Keratinocyte (primary cell): ENCODE measurements around the gene SLC6A5. TPM values are rescaled to one million over a fixed set of nuclear protein-coding genes. Genes with fewer than 3 reads are reported as not detected.
"Not testable (repeated sequence)": the region's sequence is repeated elsewhere in the genome, so short reads cannot be mapped to it uniquely, and the experiment has no call there.

Experiments used
- DNase-seq: peaks from one replicate; pipeline ENCODE4 v3.0.0-alpha.2; 2011; ENCODE audit warnings: low read depth, missing footprints, low spot score
- FAIRE-seq: peaks from 2 replicates; lab custom pipeline; 2011; peaks lifted over from hg19 to GRCh38; lab: Jason Lieb, UNC
- H2AFZ ChIP-seq: 2 replicates; pipeline ENCODE4 v1.6.0; 2012; ENCODE audit warnings: low read length, control low read depth, inconsistent platforms; ENCODE audit not compliant: control insufficient read depth
- H3K27ac ChIP-seq: 2 replicates; pipeline ENCODE4 v1.5.1; 2011; ENCODE audit warnings: low read length; ENCODE audit not compliant: control insufficient read depth, insufficient read depth
- H3K27me3 ChIP-seq: 3 replicates; pipeline ENCODE4 v1.6.0; 2011; ENCODE audit warnings: low read length; ENCODE audit not compliant: control insufficient read depth, insufficient read depth; ENCODE audit errors: extremely low read depth
- H3K36me3 ChIP-seq, 2 experiments: 2 replicates in 1 of 2; 3 replicates in 1 of 2; pipeline ENCODE4 v1.5.1; 2011; ENCODE audit warnings: low read length in 2 of 2, mild to moderate bottlenecking in 1 of 2; ENCODE audit not compliant: control insufficient read depth in 2 of 2, insufficient read depth in 2 of 2; ENCODE audit errors: extremely low read depth in 1 of 2
- H3K4me1 ChIP-seq: 3 replicates; pipeline ENCODE4 v1.5.1; 2011; ENCODE audit warnings: low read length; ENCODE audit not compliant: control insufficient read depth, insufficient read depth; ENCODE audit errors: extremely low read depth
- H3K4me2 ChIP-seq: 3 replicates; pipeline ENCODE4 v1.6.0; 2011; ENCODE audit warnings: low read depth, low read length; ENCODE audit not compliant: control insufficient read depth, insufficient read depth; ENCODE audit errors: extremely low read depth
- H3K4me3 ChIP-seq, 3 experiments: fragments of 200-600 bp in 1 of 3; sonication (generic) in 1 of 3; 2 replicates in 2 of 3; 3 replicates in 1 of 3; pipeline ENCODE4 v1.5.1; 2011 to 2016; ENCODE audit warnings: low read length in 3 of 3, mild to moderate bottlenecking in 3 of 3, control low read depth in 2 of 3, inconsistent platforms in 1 of 3, low read depth in 1 of 3, mixed read lengths in 1 of 3, mixed run types in 1 of 3, moderate library complexity in 1 of 3; ENCODE audit not compliant: control insufficient read depth in 2 of 3, insufficient read depth in 2 of 3; ENCODE audit errors: extremely low read depth in 1 of 3
- H3K79me2 ChIP-seq: 2 replicates; pipeline ENCODE4 v1.6.0; 2012; ENCODE audit warnings: low read length; ENCODE audit not compliant: control insufficient read depth, insufficient read depth
- H3K9ac ChIP-seq: 3 replicates; pipeline ENCODE4 v1.6.0; 2011; ENCODE audit warnings: low read length; ENCODE audit not compliant: control insufficient read depth, insufficient read depth; ENCODE audit errors: extremely low read depth
- H3K9me1 ChIP-seq: 3 replicates; pipeline ENCODE4 v1.6.0; 2011; ENCODE audit warnings: low read length; ENCODE audit not compliant: control insufficient read depth, insufficient read depth; ENCODE audit errors: extremely low read depth
- H3K9me3 ChIP-seq: 2 replicates; pipeline ENCODE4 v1.5.1; 2012; ENCODE audit warnings: low read depth, low read length; ENCODE audit not compliant: control insufficient read depth
- H4K20me1 ChIP-seq: 3 replicates; pipeline ENCODE4 v1.6.0; 2011; ENCODE audit warnings: low read length; ENCODE audit not compliant: control insufficient read depth, insufficient read depth; ENCODE audit errors: extremely low read depth
- EZH2 ChIP-seq: IDR thresholded peaks from one replicate; pipeline ENCODE4 v1.6.1; 2012; ENCODE audit warnings: inconsistent platforms, mild to moderate bottlenecking, low read length, moderate library complexity
- dilution Hi-C: fragments of 300-500 bp; cut with MboI; formaldehyde crosslinking; loops from one replicate; pipeline ENCODE4 v1.7.0; 2020; ENCODE audit warnings: low sequenced_read_pairs; ENCODE audit not compliant: extremely low pct_ligation_motif_present
- polyA plus RNA-seq, 5 experiments: library from polyadenylated mRNA; depleted of rRNA in 3 of 5; stranded (reverse) in 3 of 5; stranded (forward) in 1 of 5; unstranded in 1 of 5; fragments of >200 nt; gene quantifications; 1 replicate in 1 of 5; 2 replicates in 3 of 5; 3 replicates in 1 of 5; pipeline versions ENCODE4 v1.2.1 to v1.2.3, GENCODE V29; 2011 to 2012; ENCODE audit warnings: missing spikeins in 2 of 5, low read depth in 1 of 5, low replicate concordance in 1 of 5
- TF ChIP-seq, protein P1 (sequence below), 3 experiments: IDR thresholded peaks in 1 of 3; conservative IDR thresholded peaks in 1 of 3; optimal IDR thresholded peaks in 1 of 3; 2 replicates in 2 of 3; 3 replicates in 1 of 3; pipeline versions ENCODE3 to v1.5.1; 2011; ENCODE audit warnings: low read length in 3 of 3, mild to moderate bottlenecking in 3 of 3, moderate library complexity in 2 of 3, control low read depth in 1 of 3, inconsistent platforms in 1 of 3; ENCODE audit not compliant: insufficient read depth in 2 of 3; ENCODE audit errors: extremely low read depth in 1 of 3

The SLC6A5 gene
- polyA plus RNA-seq, 1 donor (not counting 4 experiments of a cell fraction or from before 2014, with no cell fraction given) = not detected

GRCh38 chr11:20555783-20556182, 43.6 kb upstream of the SLC6A5 start:
- no peaks in the 10 kb centered on the region for H3K79me2 ChIP-seq
- no peak overlapping the region for H2AFZ ChIP-seq
- H3K4me3 ChIP-seq = no peak overlapping the region
- no peak for TF ChIP-seq EZH2
- TF ChIP-seq, protein P1, sequence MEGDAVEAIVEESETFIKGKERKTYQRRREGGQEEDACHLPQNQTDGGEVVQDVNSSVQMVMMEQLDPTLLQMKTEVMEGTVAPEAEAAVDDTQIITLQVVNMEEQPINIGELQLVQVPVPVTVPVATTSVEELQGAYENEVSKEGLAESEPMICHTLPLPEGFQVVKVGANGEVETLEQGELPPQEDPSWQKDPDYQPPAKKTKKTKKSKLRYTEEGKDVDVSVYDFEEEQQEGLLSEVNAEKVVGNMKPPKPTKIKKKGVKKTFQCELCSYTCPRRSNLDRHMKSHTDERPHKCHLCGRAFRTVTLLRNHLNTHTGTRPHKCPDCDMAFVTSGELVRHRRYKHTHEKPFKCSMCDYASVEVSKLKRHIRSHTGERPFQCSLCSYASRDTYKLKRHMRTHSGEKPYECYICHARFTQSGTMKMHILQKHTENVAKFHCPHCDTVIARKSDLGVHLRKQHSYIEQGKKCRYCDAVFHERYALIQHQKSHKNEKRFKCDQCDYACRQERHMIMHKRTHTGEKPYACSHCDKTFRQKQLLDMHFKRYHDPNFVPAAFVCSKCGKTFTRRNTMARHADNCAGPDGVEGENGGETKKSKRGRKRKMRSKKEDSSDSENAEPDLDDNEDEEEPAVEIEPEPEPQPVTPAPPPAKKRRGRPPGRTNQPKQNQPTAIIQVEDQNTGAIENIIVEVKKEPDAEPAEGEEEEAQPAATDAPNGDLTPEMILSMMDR (optimal IDR thresholded peaks at IDR 0.05 in 1 of 3, IDR thresholded peaks at IDR 0.05 in 1 of 3, conservative IDR thresholded peaks at IDR 0.05 in 1 of 3; ENCODE audit: extremely low read depth in 1 of 3, insufficient read depth in 2 of 3, low read length in 3 of 3) = no peak
- dilution Hi-C loops = no loop called here
- H4K20me1 ChIP-seq = no peaks in the 10 kb centered on the region
- DNase-seq (no peak), FAIRE-seq (no peak)
- no peak overlapping the region for H3K27ac ChIP-seq
- H3K9ac ChIP-seq = no peak overlapping the region
- H3K36me3 ChIP-seq = no peaks in the 10 kb centered on the region
- H3K4me1 ChIP-seq = peaks cover 2% of the 10 kb centered on the region
- no peak overlapping the region for H3K4me2 ChIP-seq
- no peaks in the 10 kb centered on the region for H3K9me1 ChIP-seq
- H3K9me3 ChIP-seq = no peaks in the 10 kb centered on the region
- no peaks in the 10 kb centered on the region for H3K27me3 ChIP-seq

DNA sequence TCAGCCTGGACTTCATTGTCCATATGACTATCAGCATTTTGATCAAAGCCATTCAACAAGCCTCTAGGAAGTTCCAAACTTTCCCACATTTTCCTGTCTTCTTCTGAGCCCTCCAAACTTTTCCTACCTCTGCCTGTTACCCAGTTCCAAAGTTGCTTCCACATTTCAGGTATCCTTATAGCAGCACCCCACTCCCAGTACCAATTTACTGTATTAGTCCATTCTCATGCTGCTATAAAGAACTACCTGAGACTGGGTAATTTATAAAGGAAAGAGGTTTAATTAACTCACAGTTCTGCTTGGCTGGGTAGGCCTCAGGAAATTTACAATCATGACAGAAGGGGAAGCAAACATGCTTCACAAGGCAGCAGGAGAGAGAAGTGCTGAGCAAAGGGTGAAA, 43.0 kb upstream of the SLC6A5 start:
- H3K4me3 ChIP-seq, dilution Hi-C loops, H4K20me1 ChIP-seq, DNase-seq, H3K9me3 ChIP-seq, H2AFZ ChIP-seq, H3K36me3 ChIP-seq, H3K79me2 ChIP-seq, H3K9ac ChIP-seq, H3K9me1 ChIP-seq, H3K4me1 ChIP-seq, H3K27ac ChIP-seq, H3K4me2 ChIP-seq, FAIRE-seq, H3K27me3 ChIP-seq: not testable (repeated sequence)

- H3K4me1 ChIP-seq = peaks cover 2% of the 10 kb centered on the region
- H3K9ac ChIP-seq = no peak overlapping the region
- H3K4me2 ChIP-seq = no peak overlapping the region
- no peaks in the 10 kb centered on the region for H3K79me2 ChIP-seq
- H3K9me1 ChIP-seq = no peaks in the 10 kb centered on the region
- H3K4me3 ChIP-seq = no peak overlapping the region
- no peaks in the 10 kb centered on the region for H3K36me3 ChIP-seq
- H2AFZ ChIP-seq = no peak overlapping the region
- H3K27me3 ChIP-seq = no peaks in the 10 kb centered on the region
- H3K9me3 ChIP-seq = no peaks in the 10 kb centered on the region
- dilution Hi-C loops = no loop called here
- no peaks in the 10 kb centered on the region for H4K20me1 ChIP-seq
- TF ChIP-seq, protein P1 (optimal IDR thresholded peaks at IDR 0.05 in 1 of 3, IDR thresholded peaks at IDR 0.05 in 1 of 3, conservative IDR thresholded peaks at IDR 0.05 in 1 of 3; ENCODE audit: extremely low read depth in 1 of 3, insufficient read depth in 2 of 3, low read length in 3 of 3) = no peak
- no peak for TF ChIP-seq EZH2
- FAIRE-seq = no peak
- no peak overlapping the region for H3K27ac ChIP-seq
- no peak for DNase-seq
Measured at GRCh38 chr11:20558741-20559140, 40.7 kb upstream of the SLC6A5 start.
